ENCODE measurements around the gene DHRSX.
A peak's percentile ranks its signal among the peaks of the same experiment; 100 is the strongest.
"Not testable (repeated sequence)": the region's sequence is repeated elsewhere in the genome, so short reads cannot be mapped to it uniquely, and the experiment has no call there.

Gene DHRSX

DNA sequence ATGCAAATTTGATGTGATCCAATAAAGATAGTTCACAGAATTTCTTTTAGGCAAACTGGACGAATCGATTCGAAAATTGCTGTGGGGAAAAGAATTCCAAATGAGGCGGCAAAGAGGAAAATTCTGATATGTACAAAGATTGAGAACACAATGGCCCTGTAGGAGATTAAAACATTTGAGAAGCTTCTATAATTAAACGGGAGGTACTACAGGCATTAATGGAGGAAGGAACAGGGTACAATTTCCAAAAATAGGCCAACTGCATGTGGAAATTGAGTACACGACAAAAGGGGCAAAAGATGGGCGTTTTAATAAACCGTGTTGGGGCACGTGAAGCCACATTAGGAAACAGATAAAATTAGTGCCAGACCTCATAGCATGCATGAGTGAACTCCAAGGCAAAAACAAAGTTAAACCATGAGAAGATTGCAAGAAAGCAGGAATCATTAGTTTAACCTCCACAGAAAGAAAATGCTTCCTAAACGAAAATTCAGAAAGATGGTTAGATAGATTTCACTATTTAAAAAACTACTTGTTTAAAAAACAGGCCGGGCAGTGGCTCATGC, 68.4 kb downstream of the DHRSX start:
- Mint-ChIP-seq H3K36me3 (ENCODE audit: low read depth) (peaks cover 18% of the 10 kb centered on the region), H3K4me1 (ENCODE audit: low read depth) (no peaks in the 10 kb centered on the region), H3K9me3 (peaks cover 17% of the 10 kb centered on the region), H3K4me3 (no peak overlapping the region), H3K27me3 (ENCODE audit: low read depth) (no peaks in the 10 kb centered on the region), H3K27ac (no peak overlapping the region)
- DNase-seq (ENCODE audit: low spot score): no peak

DNA sequence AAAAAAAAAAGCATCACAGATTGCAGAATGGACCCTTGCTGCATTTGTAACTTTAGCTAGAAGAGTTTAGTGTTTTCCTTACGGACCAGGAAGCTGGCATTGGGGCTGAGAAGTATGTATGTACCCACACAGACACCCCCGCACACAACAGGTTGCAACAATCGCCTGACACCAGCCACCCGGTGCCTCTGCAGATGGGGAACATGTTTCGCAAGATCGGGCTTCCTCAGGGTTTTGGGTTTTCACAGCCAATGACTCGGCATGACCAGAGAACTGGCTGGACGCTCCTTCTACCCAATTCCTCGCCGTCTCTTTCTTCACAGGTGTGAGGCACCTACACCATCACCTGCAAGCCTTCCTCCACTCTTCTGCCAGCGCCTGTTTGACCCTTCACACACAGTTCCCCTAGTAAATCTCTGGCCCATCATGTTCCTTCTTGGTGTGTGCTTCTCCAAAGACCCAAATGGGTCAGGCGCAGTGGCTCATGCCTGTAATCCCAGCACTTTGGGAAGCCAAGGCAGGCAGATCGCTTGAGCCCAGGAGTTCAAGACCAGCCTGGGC, 70.4 kb downstream of the DHRSX start:
- Mint-ChIP-seq H3K27ac (no peak overlapping the region), H3K9me3 (peaks cover 19% of the 10 kb centered on the region), H3K4me1 (ENCODE audit: low read depth) (no peaks in the 10 kb centered on the region), H3K36me3 (ENCODE audit: low read depth) (peaks cover 28% of the 10 kb centered on the region), H3K4me3 (no peak overlapping the region), H3K27me3 (ENCODE audit: low read depth) (no peaks in the 10 kb centered on the region)
- no peak for DNase-seq (ENCODE audit: low spot score)

GRCh38 chrX:2427737-2428136, 73.0 kb downstream of the DHRSX start:
- Mint-ChIP-seq H3K27ac (no peak overlapping the region), H3K9me3 (peaks cover 16% of the 10 kb centered on the region), H3K36me3 (ENCODE audit: low read depth) (peaks cover 29% of the 10 kb centered on the region), H3K4me1 (ENCODE audit: low read depth) (no peaks in the 10 kb centered on the region), H3K4me3 (no peak overlapping the region), H3K27me3 (ENCODE audit: low read depth) (no peaks in the 10 kb centered on the region)
- DNase-seq (ENCODE audit: low spot score): no peak

GRCh38 chrX:2427147-2427546, 73.6 kb downstream of the DHRSX start:
- no peak overlapping the region for H3K27ac Mint-ChIP-seq
- no peak overlapping the region for H3K4me3 Mint-ChIP-seq
- no peaks in the 10 kb centered on the region for H3K4me1 Mint-ChIP-seq (ENCODE audit: low read depth)
- DNase-seq (ENCODE audit: low spot score): no peak
- H3K9me3 Mint-ChIP-seq: peaks cover 12% of the 10 kb centered on the region
- peaks cover 25% of the 10 kb centered on the region for H3K36me3 Mint-ChIP-seq (ENCODE audit: low read depth)
- no peaks in the 10 kb centered on the region for H3K27me3 Mint-ChIP-seq (ENCODE audit: low read depth)

DNA sequence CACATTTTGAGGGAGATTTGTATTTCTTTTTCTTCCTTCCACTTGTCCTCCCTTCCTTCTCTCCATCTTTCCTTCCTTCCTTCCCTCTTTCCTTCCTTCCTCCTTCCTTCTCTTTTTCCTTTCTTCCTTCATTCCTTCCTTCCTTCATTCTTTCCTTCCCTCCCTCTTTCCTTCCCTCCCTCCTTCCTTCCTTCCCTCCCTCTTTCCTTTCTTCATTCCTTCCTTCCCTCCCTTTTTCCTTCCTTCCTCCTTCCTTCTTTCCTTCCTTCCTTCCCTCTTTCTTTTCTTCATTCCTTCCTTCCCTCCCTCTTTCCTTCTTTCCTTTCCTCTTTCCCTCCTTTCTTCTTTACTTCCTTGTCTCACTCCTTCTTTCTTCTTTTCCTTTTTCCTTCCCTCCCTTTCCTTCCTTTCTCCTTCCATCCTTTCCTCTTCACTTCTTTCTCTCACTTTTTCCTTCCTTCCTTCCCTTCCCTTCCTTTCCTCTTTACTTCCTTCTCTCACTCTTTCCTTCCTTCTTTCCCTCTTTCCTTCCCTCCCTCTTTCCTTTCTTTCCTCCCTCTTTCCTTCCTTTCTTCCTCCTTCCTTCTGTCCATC, 74.4 kb downstream of the DHRSX start:
- Mint-ChIP-seq H3K36me3 (ENCODE audit: low read depth) (peaks cover 29% of the 10 kb centered on the region), H3K9me3 (peaks cover 8% of the 10 kb centered on the region), H3K4me1 (ENCODE audit: low read depth) (no peaks in the 10 kb centered on the region), H3K27me3 (ENCODE audit: low read depth) (no peaks in the 10 kb centered on the region), H3K4me3 (no peak overlapping the region), H3K27ac (no peak overlapping the region)
- no peak for DNase-seq (ENCODE audit: low spot score)

- H3K27ac Mint-ChIP-seq: peak overlapping the region; percentile 43
- peaks cover 36% of the 10 kb centered on the region for H3K36me3 Mint-ChIP-seq (ENCODE audit: low read depth)
- H3K4me1 Mint-ChIP-seq (ENCODE audit: low read depth): no peaks in the 10 kb centered on the region
- peaks cover 7% of the 10 kb centered on the region for H3K9me3 Mint-ChIP-seq
- H3K4me3 Mint-ChIP-seq: no peak overlapping the region
- DNase-seq (ENCODE audit: low spot score): no peak
- H3K27me3 Mint-ChIP-seq (ENCODE audit: low read depth): no peaks in the 10 kb centered on the region
These were observed 75.3 kb downstream of the DHRSX start for GRCh38 chrX:2425286-2426071.

GRCh38 chrX:2424317-2424716, 76.5 kb downstream of the DHRSX start:
- no peak for DNase-seq (ENCODE audit: low spot score)
- H3K27me3 Mint-ChIP-seq (ENCODE audit: low read depth): no peaks in the 10 kb centered on the region
- H3K36me3 Mint-ChIP-seq (ENCODE audit: low read depth): peaks cover 36% of the 10 kb centered on the region

DNA sequence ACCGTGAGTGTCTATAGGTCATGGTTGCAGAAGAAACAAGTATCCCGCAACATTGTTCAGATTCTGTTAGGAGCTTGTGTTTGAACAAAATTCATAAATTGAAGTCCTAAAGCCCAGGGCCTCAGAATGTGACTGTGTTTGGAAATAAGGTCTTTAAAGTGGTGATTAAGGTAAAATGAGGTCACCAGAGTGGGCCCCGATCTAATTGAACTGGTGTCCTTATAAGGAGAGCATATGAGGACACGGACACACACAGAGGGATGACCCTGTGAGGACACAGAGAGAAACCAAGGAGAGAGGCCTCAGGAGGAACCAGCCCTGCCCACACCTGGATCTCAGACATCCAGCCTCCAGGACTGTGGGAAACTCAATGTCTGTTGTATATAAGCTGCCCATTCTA, 76.9 kb downstream of the DHRSX start:
- no peak for DNase-seq (ENCODE audit: low spot score)
- Mint-ChIP-seq H3K4me1 (ENCODE audit: low read depth) (no peaks in the 10 kb centered on the region), H3K36me3 (ENCODE audit: low read depth) (peaks cover 36% of the 10 kb centered on the region), H3K27ac (no peak overlapping the region), H3K4me3 (no peak overlapping the region), H3K9me3 (peaks cover 7% of the 10 kb centered on the region), H3K27me3 (ENCODE audit: low read depth) (no peaks in the 10 kb centered on the region)

More at GRCh38 chrX:2424317-2424716, 76.5 kb downstream of the DHRSX start:
- Mint-ChIP-seq H3K27ac (no peak overlapping the region), H3K9me3 (peaks cover 7% of the 10 kb centered on the region), H3K4me3 (no peak overlapping the region), H3K4me1 (ENCODE audit: low read depth) (no peaks in the 10 kb centered on the region)

- DNase-seq (ENCODE audit: low spot score): no peak
- H3K9me3 Mint-ChIP-seq: peaks cover 7% of the 10 kb centered on the region
- peaks cover 33% of the 10 kb centered on the region for H3K36me3 Mint-ChIP-seq (ENCODE audit: low read depth)
- no peaks in the 10 kb centered on the region for H3K4me1 Mint-ChIP-seq (ENCODE audit: low read depth)
- no peak overlapping the region for H3K27ac Mint-ChIP-seq
- H3K4me3 Mint-ChIP-seq: no peak overlapping the region
- no peaks in the 10 kb centered on the region for H3K27me3 Mint-ChIP-seq (ENCODE audit: low read depth)
These were observed 77.5 kb downstream of the DHRSX start for GRCh38 chrX:2423282-2423681.

- not testable (repeated sequence) for DNase-seq (ENCODE audit: low spot score); H3K9me3 Mint-ChIP-seq; H3K27ac Mint-ChIP-seq; H3K4me3 Mint-ChIP-seq; H3K4me1 Mint-ChIP-seq (ENCODE audit: low read depth); H3K27me3 Mint-ChIP-seq (ENCODE audit: low read depth)
- H3K36me3 Mint-ChIP-seq (ENCODE audit: low read depth): peaks cover 18% of the 10 kb centered on the region
These were observed 81.4 kb downstream of the DHRSX start for GRCh38 chrX:2419418-2419817.

- Mint-ChIP-seq H3K4me1 (ENCODE audit: low read depth) (no peaks in the 10 kb centered on the region), H3K27me3 (ENCODE audit: low read depth) (no peaks in the 10 kb centered on the region), H3K9me3 (no peaks in the 10 kb centered on the region), H3K36me3 (ENCODE audit: low read depth) (peaks cover 13% of the 10 kb centered on the region), H3K27ac (no peak overlapping the region), H3K4me3 (no peak overlapping the region)
- no peak for DNase-seq (ENCODE audit: low spot score)
These were observed 82.8 kb downstream of the DHRSX start for GRCh38 chrX:2418000-2418399.

DNA sequence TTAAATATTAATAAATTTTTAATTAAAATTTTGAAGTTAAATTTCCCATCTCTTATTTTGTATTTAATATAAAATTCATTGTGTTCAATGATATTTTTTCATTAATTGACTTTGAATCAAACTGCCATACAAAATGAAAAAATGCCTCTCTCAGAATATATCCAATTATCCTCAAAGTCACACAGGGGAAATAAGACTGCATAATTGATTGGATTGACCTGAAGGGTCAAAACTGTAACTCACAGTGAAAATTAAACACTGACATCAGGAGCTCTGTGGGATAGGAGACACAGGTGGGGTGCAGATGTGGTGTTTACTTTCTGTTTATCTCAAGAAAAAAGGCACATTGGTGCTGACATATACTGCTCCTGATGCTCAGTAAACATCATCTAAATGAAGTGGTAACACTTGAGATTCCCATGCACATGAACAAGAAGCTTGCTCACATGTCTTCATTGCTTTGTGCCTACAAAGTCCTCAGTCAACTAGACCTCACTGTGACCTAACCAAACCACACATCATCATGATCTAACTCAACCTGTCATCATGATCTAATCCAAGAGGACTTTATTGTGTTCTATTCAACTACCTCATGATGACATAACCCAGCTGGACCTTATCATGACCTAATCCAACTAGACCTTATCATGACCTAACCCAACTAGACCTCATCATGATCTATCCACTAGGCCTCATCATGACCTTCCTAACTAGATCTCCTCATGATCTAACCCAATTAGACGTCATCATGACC, 83.7 kb downstream of the DHRSX start:
- H3K4me3 Mint-ChIP-seq: no peak overlapping the region
- H3K36me3 Mint-ChIP-seq (ENCODE audit: low read depth): peaks cover 13% of the 10 kb centered on the region
- H3K27me3 Mint-ChIP-seq (ENCODE audit: low read depth): no peaks in the 10 kb centered on the region
- H3K4me1 Mint-ChIP-seq (ENCODE audit: low read depth): no peaks in the 10 kb centered on the region
- DNase-seq (ENCODE audit: low spot score): no peak
- H3K9me3 Mint-ChIP-seq: no peaks in the 10 kb centered on the region
- no peak overlapping the region for H3K27ac Mint-ChIP-seq

GRCh38 chrX:2414384-2414783, 86.4 kb downstream of the DHRSX start:
- Mint-ChIP-seq H3K36me3 (ENCODE audit: low read depth) (no peaks in the 10 kb centered on the region), H3K27me3 (ENCODE audit: low read depth) (no peaks in the 10 kb centered on the region), H3K27ac (no peak overlapping the region), H3K4me1 (ENCODE audit: low read depth) (no peaks in the 10 kb centered on the region), H3K9me3 (no peaks in the 10 kb centered on the region), H3K4me3 (no peak overlapping the region)
- no peak for DNase-seq (ENCODE audit: low spot score)

GRCh38 chrX:2413969-2414368, 86.8 kb downstream of the DHRSX start:
- Mint-ChIP-seq H3K27ac (no peak overlapping the region), H3K36me3 (ENCODE audit: low read depth) (no peaks in the 10 kb centered on the region), H3K4me3 (no peak overlapping the region), H3K27me3 (ENCODE audit: low read depth) (no peaks in the 10 kb centered on the region), H3K9me3 (no peaks in the 10 kb centered on the region), H3K4me1 (ENCODE audit: low read depth) (no peaks in the 10 kb centered on the region)
- DNase-seq (ENCODE audit: low spot score): no peak

Measured in T-helper 2 cell treated with Interferon-gamma antibody and Interleukin-4, amounts not matched to agents 5 μg/mL and 100 μg/mL, for 36 hours (primary cell).